GM19193 (cell line): ENCODE data around the gene CUTC.
A peak's percentile ranks its signal among the peaks of the same experiment; 100 is the strongest.

Experiments
- POLR2A ChIP-seq: IDR thresholded peaks from 4 replicates; pipeline ENCODE4 v1.6.1; 2011; ENCODE audit not compliant: insufficient read depth, insufficient read length; ENCODE audit errors: extremely low read depth

The CUTC gene, protein sequence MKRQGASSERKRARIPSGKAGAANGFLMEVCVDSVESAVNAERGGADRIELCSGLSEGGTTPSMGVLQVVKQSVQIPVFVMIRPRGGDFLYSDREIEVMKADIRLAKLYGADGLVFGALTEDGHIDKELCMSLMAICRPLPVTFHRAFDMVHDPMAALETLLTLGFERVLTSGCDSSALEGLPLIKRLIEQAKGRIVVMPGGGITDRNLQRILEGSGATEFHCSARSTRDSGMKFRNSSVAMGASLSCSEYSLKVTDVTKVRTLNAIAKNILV

DNA sequence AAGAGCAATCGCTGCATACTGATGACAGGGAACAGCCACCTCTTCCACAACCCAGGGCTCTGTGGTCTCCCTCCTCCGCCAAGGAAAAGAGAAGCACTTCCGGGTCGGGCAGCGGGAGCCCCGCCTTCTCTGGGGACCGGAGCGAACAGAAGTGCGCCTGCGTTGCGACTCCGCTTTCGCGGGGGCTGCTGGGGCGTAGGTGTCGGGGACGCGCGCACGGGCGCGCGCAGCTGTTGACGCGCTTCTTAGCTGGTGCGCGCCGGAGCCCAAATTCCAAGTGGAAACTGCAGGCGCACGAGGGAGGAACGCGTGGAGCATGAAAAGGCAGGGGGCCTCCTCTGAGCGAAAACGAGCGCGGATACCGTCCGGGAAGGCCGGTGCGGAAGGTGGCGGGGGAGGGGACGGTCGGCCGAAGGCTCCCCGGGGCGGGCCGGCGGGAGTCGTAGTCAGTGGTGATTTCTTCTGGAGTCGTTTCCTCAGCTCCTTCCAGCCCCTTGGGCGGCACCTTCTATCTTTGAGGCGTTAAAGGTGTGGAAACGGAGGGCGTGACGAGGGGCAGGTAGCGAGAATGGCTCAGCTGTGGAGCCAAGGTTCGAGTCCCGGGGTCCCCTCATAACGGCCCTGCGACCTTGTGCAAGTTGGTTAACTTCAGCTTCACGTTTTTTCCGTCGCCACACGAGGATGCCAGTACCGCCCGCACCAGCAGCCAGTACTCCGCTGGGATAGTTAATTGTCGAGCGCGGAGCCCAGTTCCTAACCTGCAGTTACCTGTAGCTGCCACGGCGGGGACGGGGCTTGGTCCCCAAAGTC lies at the start of gene CUTC, which contains the start of gene COX15:
TSS of gene CUTC (plus strand) at position 202 of the 810 bp plus-strand sequence. CDS start at position 317, 115 bp downstream.
TSS of gene COX15 (minus strand) at position 95 of the 810 bp plus-strand sequence. CDS start at position 17, 78 bp downstream.
- TF ChIP-seq POLR2A: peak; percentile 92

DNA sequence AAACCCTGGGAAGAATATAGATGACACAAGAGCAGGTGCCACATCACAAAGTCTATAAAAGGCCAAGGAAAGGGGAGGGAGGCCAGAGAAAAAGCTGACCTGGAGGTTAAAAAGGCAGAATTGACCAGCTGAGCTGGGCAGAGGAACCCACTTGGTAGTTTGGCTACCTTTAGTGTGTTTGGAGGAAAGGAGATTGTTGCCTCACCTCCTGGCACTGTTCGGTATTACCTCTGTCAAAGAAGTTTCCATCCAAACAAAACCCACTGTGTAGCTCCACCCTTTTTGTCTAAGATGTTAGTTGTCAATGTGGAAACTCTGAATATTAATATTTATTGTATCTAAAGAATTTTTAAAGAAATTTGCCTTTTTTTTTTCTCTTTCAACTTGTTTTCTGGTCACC lies 49.3 kb upstream of the CUTC start:
- no peak for TF ChIP-seq POLR2A

DNA sequence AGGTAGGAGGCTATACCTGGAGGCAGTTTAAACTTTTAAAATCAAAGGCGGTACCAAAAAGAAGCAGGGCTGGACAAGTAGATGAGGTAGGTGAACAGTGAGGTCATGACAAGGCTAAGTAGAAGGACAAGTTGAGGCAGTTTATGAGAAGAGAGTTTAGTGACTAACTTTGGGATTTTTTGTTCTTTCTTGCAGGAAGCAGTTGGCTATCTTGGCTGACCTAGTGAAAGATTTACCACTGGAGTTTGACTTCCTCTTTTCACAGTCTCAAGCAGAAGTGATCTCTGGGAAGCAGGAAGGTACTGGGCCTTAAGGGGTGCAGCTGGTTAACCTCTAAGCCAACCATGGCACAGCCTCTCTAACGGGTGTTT lies 46.5 kb upstream of the CUTC start:
- no peak for TF ChIP-seq POLR2A

DNA sequence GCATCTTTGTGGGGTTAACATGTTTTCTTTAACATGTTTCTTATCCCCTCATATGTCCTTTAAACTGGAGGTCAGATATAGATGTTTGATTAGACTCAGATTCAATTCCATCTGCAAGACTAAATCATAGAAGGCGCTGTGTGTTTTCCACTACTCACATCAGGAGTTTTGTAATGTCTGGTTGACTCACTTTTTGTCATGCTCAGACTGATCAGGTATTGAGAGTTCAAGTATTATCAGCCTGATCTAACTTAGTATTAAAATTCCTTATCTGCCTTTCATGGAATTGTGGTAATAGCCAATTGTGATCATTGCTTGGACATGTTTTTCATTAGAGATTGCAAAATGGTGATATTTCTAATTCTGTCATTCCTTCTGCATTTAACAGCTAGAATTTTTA lies 42.6 kb upstream of the CUTC start:
- no peak for TF ChIP-seq POLR2A

DNA sequence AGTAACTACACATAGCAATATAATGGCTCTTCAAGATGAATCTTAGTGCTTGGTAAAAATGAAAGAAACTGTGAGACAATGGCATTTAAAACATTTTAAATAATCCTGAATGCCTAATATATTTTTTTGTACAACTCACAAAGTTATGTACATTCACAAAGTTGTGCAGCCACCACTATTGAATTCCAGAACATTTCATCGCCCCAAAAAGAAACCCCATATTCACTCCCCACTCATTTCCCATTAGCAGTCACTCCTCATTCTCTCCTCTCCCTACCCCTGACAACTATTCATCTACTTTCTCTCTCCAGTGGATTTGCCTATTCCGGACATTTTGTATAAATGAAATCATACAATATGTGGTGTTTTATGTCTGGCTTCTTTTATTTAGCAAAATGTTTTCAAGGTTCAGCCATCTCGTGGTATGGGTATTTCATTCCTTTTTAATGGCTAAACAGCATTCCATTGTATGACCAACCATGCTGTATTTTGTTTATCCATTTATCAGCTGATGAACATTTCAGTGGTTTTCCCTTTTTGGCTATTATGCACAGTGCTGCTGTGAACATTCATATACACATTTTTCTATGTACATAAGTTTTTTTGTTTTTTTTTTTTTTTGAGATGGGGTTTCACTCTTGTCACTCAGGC lies 38.0 kb upstream of the CUTC start:
- no peak for TF ChIP-seq POLR2A

DNA sequence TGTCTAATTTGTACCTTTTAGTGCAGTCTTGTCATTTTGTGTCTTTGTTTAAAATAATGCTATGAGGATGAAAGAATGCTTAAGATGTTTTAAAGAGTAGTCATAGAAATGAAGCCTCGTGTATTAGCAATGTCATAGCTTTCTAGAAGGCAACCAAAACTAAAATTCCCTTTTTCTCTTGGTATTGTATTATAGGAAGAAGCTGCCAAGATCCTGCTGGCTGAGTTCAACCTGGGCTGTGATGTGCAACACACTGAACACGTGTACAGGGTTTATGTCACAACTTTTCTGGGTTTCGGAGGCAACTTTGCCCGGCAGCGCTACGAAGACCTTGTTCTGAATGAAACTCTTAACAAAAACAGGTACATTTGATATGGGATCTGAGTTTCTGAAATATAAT lies 36.3 kb upstream of the CUTC start:
- TF ChIP-seq POLR2A: no peak

DNA sequence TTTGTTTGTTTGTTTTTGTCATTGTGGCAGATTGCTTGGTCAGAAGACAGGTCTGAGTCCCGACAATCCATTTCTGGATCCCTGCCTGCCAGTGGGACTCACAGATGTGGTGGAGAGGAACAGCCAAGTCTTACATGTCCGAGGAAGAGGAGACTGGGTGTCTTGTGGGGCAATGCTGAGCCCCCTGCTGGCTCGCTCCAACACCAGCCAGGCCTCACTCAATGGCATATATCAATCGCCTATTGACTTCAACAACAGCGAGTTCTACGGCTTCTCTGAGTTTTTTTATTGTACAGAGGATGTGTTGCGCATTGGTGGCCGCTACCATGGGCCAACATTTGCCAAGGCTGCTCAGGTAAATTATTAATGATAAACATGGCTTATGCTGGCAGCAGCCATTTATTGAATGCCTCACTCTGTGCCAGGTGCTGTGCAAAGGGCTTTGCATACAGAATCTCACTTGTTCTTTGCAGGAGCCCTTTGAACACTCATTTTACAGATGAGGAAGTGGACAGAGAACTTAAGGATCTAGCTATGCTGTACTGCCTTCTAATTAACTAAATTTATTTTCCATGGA lies 33.4 kb upstream of the CUTC start:
- no peak for TF ChIP-seq POLR2A

DNA sequence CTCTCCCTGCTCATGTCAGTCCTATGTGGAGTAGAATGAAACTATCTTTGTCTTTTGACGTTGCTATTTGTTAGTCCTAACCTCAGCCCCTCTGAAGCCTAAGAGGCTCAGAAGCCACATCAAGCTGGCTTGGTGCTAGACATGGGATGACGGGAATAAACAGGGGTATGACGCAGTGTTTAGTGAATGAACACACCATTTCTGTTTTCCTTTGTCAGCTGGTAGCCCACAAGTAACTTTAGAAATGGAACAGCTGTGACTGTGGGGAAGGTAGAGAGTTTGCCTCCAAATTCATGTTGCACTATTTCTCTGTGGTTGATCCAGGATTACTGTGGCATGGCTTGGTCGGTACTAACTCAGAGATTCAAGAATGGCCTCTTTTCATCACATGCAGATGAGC lies 31.4 kb upstream of the CUTC start:
- no peak for TF ChIP-seq POLR2A

DNA sequence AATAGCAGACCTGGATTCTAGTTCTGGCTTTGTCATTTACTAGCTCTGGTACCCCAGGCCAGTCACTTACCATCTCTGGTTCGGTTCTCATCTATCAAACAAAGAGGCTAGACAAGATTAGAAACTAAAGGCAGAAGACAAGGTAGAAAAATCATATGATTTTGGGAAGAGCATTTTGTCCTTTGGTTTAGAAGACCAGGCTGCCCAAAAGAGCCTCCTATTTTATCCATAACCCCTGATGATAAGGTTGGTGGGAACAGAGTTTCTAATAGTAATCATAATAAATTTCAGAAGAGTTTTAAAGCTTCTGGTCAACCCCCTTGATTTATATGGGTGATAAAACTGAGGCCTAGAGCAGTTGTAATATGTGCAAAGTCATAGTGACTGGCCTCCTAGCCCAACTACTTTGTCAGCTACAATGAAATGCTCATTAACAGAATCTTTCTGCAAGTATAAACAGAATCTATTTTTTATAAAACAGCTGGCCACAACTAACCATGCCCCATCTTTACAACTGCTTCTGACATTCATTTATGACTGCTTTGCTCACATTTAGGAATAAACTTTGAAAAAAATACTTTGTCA lies 23.5 kb upstream of the CUTC start:
- no peak for TF ChIP-seq POLR2A

DNA sequence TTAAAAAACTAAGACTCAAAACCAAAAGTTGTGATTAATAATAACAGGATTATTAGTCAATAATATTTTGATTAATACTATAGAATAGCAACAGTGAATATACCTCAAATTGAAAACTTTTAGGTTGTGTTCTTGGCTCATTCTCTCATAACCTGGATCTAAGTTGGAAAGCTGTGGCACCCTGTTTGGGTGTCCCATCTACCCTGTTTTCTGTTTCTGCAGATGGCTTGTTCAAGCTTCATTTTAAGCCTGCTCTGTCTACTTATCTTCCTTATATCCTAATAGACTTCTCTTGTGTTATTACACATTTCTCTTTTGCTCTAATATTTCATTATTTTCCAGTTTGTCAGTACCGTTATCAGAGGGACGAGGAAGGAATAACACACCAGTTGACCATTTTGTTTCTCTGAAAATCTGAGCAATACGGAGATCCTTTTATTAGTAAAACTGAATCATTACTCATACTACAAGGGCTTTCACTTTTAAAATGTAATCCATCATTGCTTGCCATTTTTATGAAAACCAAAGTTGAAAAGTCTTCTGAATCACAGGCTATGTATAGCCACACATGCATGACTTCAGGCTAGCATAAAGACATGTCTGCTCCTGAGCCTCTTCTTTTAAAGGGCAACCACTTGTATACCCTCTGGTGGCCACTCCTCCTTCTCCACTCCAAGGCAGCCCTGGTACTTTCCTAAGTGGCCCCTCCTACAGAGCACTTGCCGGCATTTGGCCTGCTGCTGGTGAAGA lies 22.4 kb upstream of the CUTC start:
- TF ChIP-seq POLR2A: no peak

DNA sequence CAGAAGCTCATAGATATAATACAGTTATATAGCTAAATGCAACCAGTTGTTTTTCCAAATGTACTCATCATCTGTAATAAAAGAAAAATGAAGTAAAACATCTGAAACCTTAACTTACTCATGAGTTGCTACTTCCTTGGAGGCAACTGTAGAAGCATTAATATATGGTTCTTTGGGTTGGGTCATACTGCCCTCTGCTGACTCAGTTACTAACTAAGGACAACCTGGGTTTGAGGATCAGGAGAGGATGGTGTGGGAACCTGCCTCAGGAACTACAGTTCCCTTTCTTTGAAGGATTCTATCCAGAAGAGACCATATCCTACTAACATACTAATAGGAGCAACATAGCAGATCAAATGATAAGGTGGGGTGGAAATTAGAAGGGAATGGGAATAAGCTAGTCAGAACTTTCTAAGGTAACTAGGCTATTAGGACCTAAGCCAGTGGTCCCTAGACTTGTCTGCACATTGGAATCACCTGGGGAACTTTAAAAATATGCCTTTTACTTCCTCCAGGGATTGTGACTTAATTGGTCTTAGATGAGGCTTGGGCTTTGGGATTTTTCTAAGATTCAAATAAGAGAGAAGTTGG lies 20.8 kb upstream of the CUTC start:
- no peak for TF ChIP-seq POLR2A

DNA sequence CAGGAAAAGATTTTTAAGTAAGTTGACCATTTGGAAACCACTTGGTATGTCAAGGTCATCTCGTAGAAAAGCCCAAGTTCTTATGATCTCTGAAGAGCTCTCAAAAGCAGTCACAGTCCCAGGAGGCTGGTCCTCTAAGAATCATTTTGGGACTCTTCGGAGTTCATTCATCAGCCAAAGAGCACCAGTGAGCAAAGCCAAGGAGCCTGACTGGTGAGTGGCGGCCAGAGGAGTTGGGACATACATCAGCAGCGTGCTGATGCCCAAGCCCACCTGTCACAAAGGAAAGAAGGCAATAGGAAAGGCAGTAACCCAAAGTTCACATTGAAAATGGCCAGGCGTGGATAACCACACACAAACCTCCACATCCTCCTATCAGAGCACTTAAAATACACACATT lies 17.6 kb upstream of the CUTC start:
- no peak for TF ChIP-seq POLR2A

DNA sequence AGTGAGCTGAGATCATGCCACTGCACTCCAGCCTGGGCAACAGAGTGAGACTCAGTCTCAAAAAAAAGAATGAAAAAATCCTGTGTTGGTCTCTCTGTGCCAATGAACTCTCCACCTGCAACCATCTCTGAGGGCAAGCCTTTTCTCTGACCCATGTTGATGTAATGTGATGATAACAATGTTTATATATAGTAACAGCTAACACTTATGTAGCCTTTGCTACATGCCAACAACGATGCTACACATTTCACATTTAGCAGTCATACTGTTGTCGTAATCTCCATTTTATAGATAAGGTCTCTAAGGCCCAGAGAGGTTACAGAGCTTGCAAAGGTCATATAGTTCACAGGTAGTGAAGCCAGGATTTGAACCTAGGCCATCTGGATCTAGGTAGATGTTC lies 11.6 kb upstream of the CUTC start:
- no peak for TF ChIP-seq POLR2A

DNA sequence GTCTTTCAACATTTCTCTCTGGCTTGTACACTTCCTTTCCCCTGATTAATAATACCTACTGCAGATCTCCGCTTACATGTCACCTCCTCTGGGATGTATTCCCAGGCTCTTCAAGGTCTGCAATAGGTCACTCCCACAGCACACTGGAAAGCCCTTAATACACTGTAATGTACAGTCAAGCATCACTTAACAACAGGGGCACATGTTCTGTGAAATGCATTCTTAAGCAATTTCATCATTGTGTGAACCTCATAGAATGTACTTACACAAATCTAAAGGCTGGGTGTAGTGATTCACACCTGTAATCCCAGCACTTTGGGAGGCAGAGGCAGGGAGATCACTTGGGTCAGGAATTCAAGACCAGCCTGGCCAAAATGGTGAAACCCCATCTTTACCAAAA lies 2.0 kb upstream of the CUTC start:
- TF ChIP-seq POLR2A: no peak
